WTC11 (cell line): ENCODE data around the gene VEPH1. TPM values are rescaled to one million over a fixed set of nuclear protein-coding genes. Genes with fewer than 3 reads are reported as not detected.

ENCODE experiments used
- ATAC-seq: fragments of 200-7000 bp; cut with Tn5 transposase; 2 replicates; pipeline ENCODE4 v1.10.0; 2021; ENCODE audit warnings: mild to moderate bottlenecking, moderate library complexity
- CTCF ChIA-PET: fragments of 300-600 bp; sonication (Branson Sonifier 250); formaldehyde crosslinking; loops from one replicate; lab custom pipeline; 2021; ENCODE audit warnings: antibody characterized with exemption; lab: Charles Lee
- POLR2A ChIA-PET: fragments of 350-600 bp; sonication (Branson Sonifier 250); formaldehyde crosslinking; loops from one replicate; lab custom pipeline; 2021; ENCODE audit warnings: antibody characterized with exemption; lab: Charles Lee
- DNase-seq: peaks from one replicate; pipeline ENCODE4 v3.0.0; 2021; ENCODE audit warnings: low spot score
- H3K27ac Mint-ChIP-seq: 2 replicates; pipeline ENCODE4 v1.8.0; 2021; ENCODE audit warnings: mixed read lengths
- H3K27me3 Mint-ChIP-seq: 2 replicates; pipeline ENCODE4 v1.8.0; 2021; ENCODE audit warnings: low read depth, mild to moderate bottlenecking, moderate library complexity, mixed read lengths
- H3K36me3 Mint-ChIP-seq: 2 replicates; pipeline ENCODE4 v1.8.0; 2021; ENCODE audit warnings: mixed read lengths
- H3K4me1 Mint-ChIP-seq: 2 replicates; pipeline ENCODE4 v1.8.0; 2022; ENCODE audit warnings: mixed read lengths
- H3K4me3 Mint-ChIP-seq: 2 replicates; pipeline ENCODE4 v1.8.0; 2021; ENCODE audit warnings: mild to moderate bottlenecking, moderate library complexity, mixed read lengths
- H3K9me3 Mint-ChIP-seq: 2 replicates; pipeline ENCODE4 v1.8.0; 2021; ENCODE audit warnings: mixed read lengths
- AR ChIP-seq: fragments of 250-450 bp; sonication (Bioruptor Pico); IDR thresholded peaks from 2 replicates; pipeline ENCODE4 v1.9.0; 2021; ENCODE audit warnings: mild to moderate bottlenecking
- ATF3 ChIP-seq: sonication (generic); formaldehyde crosslinking; conservative IDR thresholded peaks from 2 replicates; pipeline ENCODE4 v1.8.1; 2022; ENCODE audit warnings: mild to moderate bottlenecking, missing genetic modification reagents
- CDX4 ChIP-seq: fragments of 250-450 bp; sonication (Bioruptor Pico); IDR thresholded peaks from 2 replicates; pipeline ENCODE4 v1.9.0; 2021; ENCODE audit warnings: moderate library complexity, mild to moderate bottlenecking, inconsistent platforms, borderline replicate concordance
- CREM ChIP-seq: sonication (generic); formaldehyde crosslinking; IDR thresholded peaks from 2 replicates; pipeline ENCODE4 v1.8.1; 2022; ENCODE audit warnings: mild to moderate bottlenecking, missing genetic modification reagents, moderate library complexity
- ELF4 ChIP-seq: sonication (generic); formaldehyde crosslinking; IDR thresholded peaks from 2 replicates; pipeline ENCODE4 v1.8.1; 2022; ENCODE audit warnings: low read depth, mild to moderate bottlenecking, moderate library complexity, missing genetic modification reagents
- ERG ChIP-seq: fragments of 250-450 bp; sonication (Bioruptor Pico); IDR thresholded peaks from 2 replicates; pipeline ENCODE4 v1.8.0; 2021; ENCODE audit warnings: mild to moderate bottlenecking
- GRHL2 ChIP-seq: fragments of 250-450 bp; sonication (Bioruptor Pico); IDR thresholded peaks from 2 replicates; pipeline ENCODE4 v1.8.0; 2022; ENCODE audit warnings: mild to moderate bottlenecking, moderate library complexity; ENCODE audit not compliant: insufficient replicate concordance, severe bottlenecking
- GTF2I ChIP-seq: fragments of 250-450 bp; sonication (Bioruptor Pico); conservative IDR thresholded peaks from 2 replicates; pipeline ENCODE4 v1.4.0; 2021; ENCODE audit warnings: mild to moderate bottlenecking
- HMGA2 ChIP-seq: fragments of 250-450 bp; sonication (Bioruptor Pico); IDR thresholded peaks from 2 replicates; pipeline ENCODE4 v1.4.0; 2021; ENCODE audit warnings: mild to moderate bottlenecking, moderate library complexity
- IRF1 ChIP-seq: sonication (generic); formaldehyde crosslinking; IDR thresholded peaks from 2 replicates; pipeline ENCODE4 v1.8.0; 2023; ENCODE audit warnings: missing genetic modification reagents
- JUN ChIP-seq: sonication (generic); formaldehyde crosslinking; IDR thresholded peaks from 2 replicates; pipeline ENCODE4 v1.8.0; 2023; ENCODE audit warnings: mild to moderate bottlenecking, missing genetic modification reagents
- KAT7 ChIP-seq: sonication (generic); formaldehyde crosslinking; IDR thresholded peaks from 2 replicates; pipeline ENCODE4 v1.8.1; 2023; ENCODE audit warnings: missing genetic modification reagents, mild to moderate bottlenecking, borderline replicate concordance
- MXD4 ChIP-seq: fragments of 250-450 bp; sonication (Bioruptor Pico); IDR thresholded peaks from 2 replicates; pipeline ENCODE4 v1.8.0; 2021; ENCODE audit warnings: mild to moderate bottlenecking, moderate library complexity, borderline replicate concordance
- NFE2L1 ChIP-seq: sonication (generic); formaldehyde crosslinking; IDR thresholded peaks from 2 replicates; pipeline ENCODE4 v1.8.1; 2023; ENCODE audit warnings: missing genetic modification reagents
- NR1H2 ChIP-seq: sonication (generic); formaldehyde crosslinking; IDR thresholded peaks from 2 replicates; pipeline ENCODE4 v1.9.0; 2021; ENCODE audit warnings: mild to moderate bottlenecking, moderate library complexity, missing genetic modification reagents
- RORB ChIP-seq: fragments of 250-450 bp; sonication (Bioruptor Pico); IDR thresholded peaks from 2 replicates; pipeline ENCODE4 v1.9.0; 2021; ENCODE audit warnings: mild to moderate bottlenecking
- TEAD1 ChIP-seq: sonication (generic); formaldehyde crosslinking; IDR thresholded peaks from 2 replicates; pipeline ENCODE4 v1.8.0; 2022; ENCODE audit warnings: mild to moderate bottlenecking, missing genetic modification reagents
- USF2 ChIP-seq: sonication (generic); formaldehyde crosslinking; IDR thresholded peaks from 2 replicates; pipeline ENCODE4 v1.8.1; 2023; ENCODE audit warnings: mild to moderate bottlenecking, missing genetic modification reagents, moderate library complexity
- ZBTB21 ChIP-seq: sonication (generic); formaldehyde crosslinking; IDR thresholded peaks from 2 replicates; pipeline ENCODE4 v1.8.1; 2023; ENCODE audit warnings: mild to moderate bottlenecking, missing genetic modification reagents, borderline replicate concordance
- ZNF396 ChIP-seq: fragments of 250-450 bp; sonication (Bioruptor Pico); IDR thresholded peaks from 2 replicates; pipeline ENCODE4 v1.8.0; 2021; ENCODE audit warnings: mild to moderate bottlenecking, moderate library complexity, borderline replicate concordance
- ZNF425 ChIP-seq: fragments of 250-450 bp; sonication (Bioruptor Pico); conservative IDR thresholded peaks from 2 replicates; pipeline ENCODE4 v1.9.0; 2021; ENCODE audit warnings: mild to moderate bottlenecking
- total RNA-seq: library from RNA; stranded (reverse); gene quantifications from 3 replicates; pipeline ENCODE4 v1.2.3, GENCODE V29; 2021

VEPH1 gene
- total RNA-seq, 1 experiment from 2014 or later, result 10.8 TPM

- no peak for TF ChIP-seq ELF4 (CRISPR knock-in tag)
- TF ChIP-seq ERG (CRISPR knock-in tag), result no peak
- TF ChIP-seq ZNF425 (CRISPR knock-in tag), result no peak
- no peak for TF ChIP-seq TEAD1 (CRISPR knock-in tag)
- no peak for TF ChIP-seq NR1H2 (CRISPR knock-in tag)
- no peak for TF ChIP-seq GRHL2 (CRISPR knock-in tag)
- no peak for TF ChIP-seq CREM (CRISPR knock-in tag)
- TF ChIP-seq AR (CRISPR knock-in tag), result no peak
- TF ChIP-seq MXD4 (CRISPR knock-in tag), result no peak
- TF ChIP-seq ATF3, result no peak
- no peak for TF ChIP-seq HMGA2 (CRISPR knock-in tag)
- TF ChIP-seq RORB (CRISPR knock-in tag), result no peak
- TF ChIP-seq ZNF396 (CRISPR knock-in tag), result no peak
- no peak for TF ChIP-seq CDX4 (CRISPR knock-in tag)
- no peak for TF ChIP-seq USF2
- TF ChIP-seq GTF2I (CRISPR knock-in tag), result no peak
- TF ChIP-seq NFE2L1 (CRISPR knock-in tag), result no peak
- TF ChIP-seq KAT7 (CRISPR knock-in tag), result no peak
- TF ChIP-seq, all 79 proteins: peak for 0
- H3K36me3 Mint-ChIP-seq, result no peaks in the 10 kb centered on the region
- no peak overlapping the region for H3K4me3 Mint-ChIP-seq
- ChIA-PET CTCF (interaction anchor here (1.1 kb wide), 1 partner anchor 18 kb away, joined by 4 read pairs; no protein-coding TSS in a partner anchor), POLR2A (no interaction called here)
- ATAC-seq (no peak), DNase-seq (no peak)
- H3K27me3 Mint-ChIP-seq, result no peaks in the 10 kb centered on the region
- peaks cover 12% of the 10 kb centered on the region for H3K9me3 Mint-ChIP-seq
- H3K27ac Mint-ChIP-seq, result no peak overlapping the region
- peaks cover 11% of the 10 kb centered on the region for H3K4me1 Mint-ChIP-seq
Observed at GRCh38 chr3:157329551-157329950, 173.7 kb downstream of the VEPH1 start.

GRCh38 chr3:157327837-157328236 is 175.4 kb downstream of the VEPH1 start:
- no peak overlapping the region for H3K27ac Mint-ChIP-seq
- no peaks in the 10 kb centered on the region for H3K4me1 Mint-ChIP-seq
- no peak for DNase-seq
- no peak for ATAC-seq
- CTCF ChIA-PET, result interaction anchor here (0.9 kb wide), 1 partner anchor 126 kb away, joined by 3 read pairs; no protein-coding TSS in a partner anchor
- H3K4me3 Mint-ChIP-seq, result no peak overlapping the region
- H3K27me3 Mint-ChIP-seq, result no peaks in the 10 kb centered on the region
- POLR2A ChIA-PET, result no interaction called here
- H3K36me3 Mint-ChIP-seq, result no peaks in the 10 kb centered on the region
- TF ChIP-seq ZBTB21 (CRISPR knock-in tag) (no peak), JUN (CRISPR knock-in tag) (no peak), IRF1 (CRISPR knock-in tag) (no peak)
- TF ChIP-seq, all 79 proteins: peak for 0
- H3K9me3 Mint-ChIP-seq, result peaks cover 12% of the 10 kb centered on the region
